Lung microvascular endothelial cell (primary cell): ENCODE measurements around the gene MTA2. TPM values are rescaled to one million over a fixed set of nuclear protein-coding genes. Genes with fewer than 3 reads are reported as not detected.

Experiments used
- DNase-seq, 2 donors: peaks; one replicate each; pipeline versions ENCODE4 v3.0.0 to v3.0.0-alpha.2; 2010; ENCODE audit warnings: low read depth in 2 of 2
- total RNA-seq: library from RNA; depleted of rRNA; stranded (reverse); fragments of >200 nt; gene quantifications from 2 replicates; pipeline ENCODE4 v1.2.1, GENCODE V29; 2014

MTA2 gene
- total RNA-seq, 1 donor from 2014 or later: 147 TPM

- peak; percentile 78 to 86 for DNase-seq
Measured at GRCh38 chr11:62612366-62613290, 11.0 kb upstream of the MTA2 start, which contains the start of the genes EML3 and ROM1. Gene EML3, minus strand, starts transcription at chr11:62612775. Its CDS starts 318 bp downstream, at chr11:62612457. Gene ROM1, plus strand, starts transcription at chr11:62613257. Its CDS starts 25 bp downstream, at chr11:62613282.

GRCh38 chr11:62611705-62612365 lies 10.2 kb upstream of the MTA2 start:
- DNase-seq: peak; percentile 40 to 67

- no peak for DNase-seq
Measured at GRCh38 chr11:62610814-62611704, 9.4 kb upstream of the MTA2 start.

- DNase-seq: no peak
Measured at GRCh38 chr11:62610403-62610802, 8.7 kb upstream of the MTA2 start.

- no peak for DNase-seq
Measured at GRCh38 chr11:62608776-62609175, 7.1 kb upstream of the MTA2 start.

GRCh38 chr11:62607714-62608113 lies 6.0 kb upstream of the MTA2 start:
- DNase-seq: peak in 1 of 2 donors; percentile 26

GRCh38 chr11:62605902-62606301 lies 4.2 kb upstream of the MTA2 start:
- no peak for DNase-seq

GRCh38 chr11:62605467-62605866 lies 3.8 kb upstream of the MTA2 start:
- DNase-seq: no peak

- DNase-seq: peak in 1 of 2 donors; percentile 35
Measured at GRCh38 chr11:62604460-62605120, 2.9 kb upstream of the MTA2 start.

GRCh38 chr11:62603776-62604299 lies 2.2 kb upstream of the MTA2 start:
- peak in 1 of 2 donors; percentile 71 for DNase-seq

GRCh38 chr11:62603072-62603408 lies 1.4 kb upstream of the MTA2 start:
- no peak for DNase-seq

- peak; percentile 65 to 69 for DNase-seq
Measured at GRCh38 chr11:62602141-62603071, 741 bp upstream of the MTA2 start.

GRCh38 chr11:62601122-62601371 lies 618 bp downstream of the MTA2 start:
- DNase-seq: peak; percentile 49 to 53

- DNase-seq: no peak
Measured at GRCh38 chr11:62600367-62601121, 1.1 kb downstream of the MTA2 start.

GRCh38 chr11:62599901-62600300 lies 1.8 kb downstream of the MTA2 start:
- peak in 1 of 2 donors; percentile 29 for DNase-seq

- DNase-seq: peak; percentile 95 to 99
Measured at GRCh38 chr11:62599069-62599696, 2.5 kb downstream of the MTA2 start.

GRCh38 chr11:62595124-62595523 lies 6.5 kb downstream of the MTA2 start:
- DNase-seq: no peak

GRCh38 chr11:62593434-62594044 lies 8.1 kb downstream of the MTA2 start:
- peak; percentile 73 to 80 for DNase-seq
